T follicular helper cell (primary cell): ENCODE data around the gene ASTN2.

Experiments
- DNase-seq: peaks from one replicate; pipeline ENCODE4 v3.0.0-alpha.2; 2020; ENCODE audit warnings: low read depth

The ASTN2 gene

DNA sequence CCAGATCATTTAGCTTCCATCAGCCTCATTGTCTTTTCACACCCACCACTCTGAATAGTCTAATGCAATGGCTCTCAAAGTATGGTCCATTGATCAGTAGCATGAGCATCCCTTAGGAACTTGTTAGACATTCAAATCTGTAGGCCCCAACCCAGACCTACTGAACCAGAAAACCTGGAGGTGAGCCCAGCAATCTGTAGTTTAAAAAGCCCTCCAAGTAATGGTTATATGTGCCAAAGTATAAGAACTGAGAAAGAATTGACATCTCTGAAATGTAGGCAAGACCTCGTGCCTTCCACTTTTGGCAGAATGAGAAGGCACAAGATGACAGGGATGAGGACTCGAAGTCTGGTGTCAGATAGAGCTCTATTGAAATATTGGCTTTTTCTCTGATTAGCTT is 460.1 kb downstream of the ASTN2 start:
- DNase-seq = no peak

DNA sequence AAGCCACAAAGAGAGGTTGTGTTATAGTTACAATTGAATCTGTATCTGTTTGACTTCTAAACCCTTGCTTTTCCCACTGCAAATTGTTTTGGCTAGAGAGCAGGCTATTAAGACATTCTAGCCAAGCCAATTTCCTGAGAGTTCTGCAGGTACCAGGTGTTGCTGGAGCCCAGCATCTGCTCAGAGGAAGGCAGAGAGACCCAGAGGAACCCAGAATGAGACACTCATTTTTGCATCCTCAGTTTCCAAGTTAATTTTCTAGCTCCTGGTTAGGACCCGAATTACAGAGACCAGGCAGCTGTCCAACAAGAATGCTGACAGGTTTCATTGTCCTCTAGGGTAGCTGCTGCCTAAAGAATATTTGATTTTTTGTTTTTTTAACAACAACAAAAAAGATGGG is 461.6 kb downstream of the ASTN2 start:
- no peak for DNase-seq

- no peak for DNase-seq
These were observed 462.4 kb downstream of the ASTN2 start for GRCh38 chr9:116952436-116952810.

DNA sequence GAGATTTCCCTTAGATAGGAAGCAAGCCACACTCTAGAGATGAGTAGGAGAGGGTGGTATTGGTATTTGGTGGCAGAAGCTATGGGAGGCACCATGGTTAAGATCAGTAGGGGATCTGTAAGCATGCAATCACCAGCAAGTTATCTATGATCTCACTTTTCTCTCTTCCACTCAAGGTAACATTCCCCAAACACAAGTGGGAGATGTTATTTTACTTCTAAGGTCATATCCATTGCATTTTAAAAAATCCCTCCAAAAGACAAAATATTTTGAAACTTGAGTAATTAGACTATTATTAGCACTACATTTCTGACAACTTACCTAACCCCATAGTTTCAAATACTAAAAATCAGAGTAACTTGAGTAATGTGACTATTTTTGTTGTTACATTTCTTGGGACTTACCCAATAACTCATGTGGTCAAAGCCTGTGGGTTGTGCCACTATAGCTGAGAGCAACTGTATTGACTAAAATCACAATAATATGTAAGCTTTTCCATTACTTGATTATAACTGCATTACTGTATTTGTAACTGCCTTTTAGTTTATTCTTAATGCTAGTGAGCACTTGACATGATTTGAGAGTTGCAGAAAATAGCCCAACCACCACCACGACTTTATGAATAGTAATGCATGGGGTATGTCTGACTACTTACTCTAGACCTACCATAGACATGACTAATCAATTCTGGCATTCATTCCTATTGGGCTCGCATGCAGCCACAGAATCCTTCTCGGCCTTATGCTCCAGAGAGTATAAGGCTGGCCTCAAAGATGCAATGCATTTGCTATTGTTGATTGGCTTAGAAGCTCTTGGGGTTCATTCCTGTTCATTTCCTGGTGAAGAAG is 463.0 kb downstream of the ASTN2 start:
- DNase-seq = no peak

DNA sequence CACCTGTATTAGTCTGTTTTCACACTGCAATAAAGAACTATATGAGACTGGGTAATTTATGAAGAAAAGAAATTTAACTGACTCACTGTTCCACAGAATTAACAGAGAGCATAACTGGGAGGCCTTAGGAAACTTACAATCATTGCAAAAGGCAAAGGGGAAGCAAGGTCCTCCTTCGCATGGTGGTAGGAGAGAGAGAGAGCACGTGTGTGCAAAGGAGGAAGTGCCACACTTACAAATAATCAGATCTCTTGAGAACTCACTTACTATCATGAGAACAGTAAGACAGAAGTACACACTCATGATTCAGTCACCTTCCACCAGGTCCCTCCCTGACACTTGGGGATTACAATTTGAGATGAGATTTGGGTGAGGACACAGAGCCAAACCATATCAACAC is 469.0 kb downstream of the ASTN2 start:
- DNase-seq = no peak

GRCh38 chr9:116944714-116945534 is 469.9 kb downstream of the ASTN2 start:
- no peak for DNase-seq

GRCh38 chr9:116943970-116944369 is 470.9 kb downstream of the ASTN2 start:
- DNase-seq = no peak

DNA sequence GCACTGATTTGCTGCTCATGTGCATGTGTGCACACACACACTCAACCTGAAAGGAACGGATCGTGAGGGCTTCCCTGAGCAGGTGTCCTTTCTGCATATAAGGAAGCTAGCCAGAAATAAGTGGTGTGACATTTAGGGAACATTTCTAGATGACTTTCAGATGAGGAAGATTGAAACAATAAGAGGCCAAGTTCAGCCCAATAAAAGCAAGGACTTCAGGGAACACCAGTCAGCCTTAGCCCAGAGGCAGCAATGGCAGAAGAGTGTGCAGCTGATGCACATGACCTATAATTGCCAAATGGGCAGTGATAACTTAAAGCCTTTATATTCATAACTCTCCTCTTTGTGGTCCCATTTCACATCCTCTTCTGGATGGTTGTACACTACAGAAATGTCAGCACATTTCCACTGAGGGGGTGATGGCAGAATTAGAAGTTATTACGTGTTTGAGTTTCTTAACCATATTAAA is 472.2 kb downstream of the ASTN2 start:
- DNase-seq = no peak

- no peak for DNase-seq
These were observed 473.6 kb downstream of the ASTN2 start for GRCh38 chr9:116941266-116941665.

- DNase-seq = no peak
These were observed 474.1 kb downstream of the ASTN2 start for GRCh38 chr9:116940614-116941215.

DNA sequence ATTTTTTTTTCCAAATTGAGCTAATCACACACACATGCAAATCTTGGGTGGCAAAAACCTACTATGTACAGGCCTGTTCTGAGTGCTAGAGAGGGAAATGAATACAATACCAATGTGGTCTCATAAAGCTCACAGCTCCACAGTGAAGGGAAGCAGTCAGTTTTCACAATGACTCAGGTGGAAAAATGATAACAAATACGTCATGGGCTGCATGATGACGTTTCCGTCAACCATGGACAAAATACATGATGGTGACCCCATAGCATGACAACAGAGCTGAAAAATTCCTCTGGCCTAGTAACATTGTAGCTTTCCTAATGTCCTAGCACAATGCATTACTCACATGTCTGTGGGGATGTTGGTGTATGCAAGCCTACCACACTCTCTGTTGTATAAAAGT is 475.2 kb downstream of the ASTN2 start:
- no peak for DNase-seq

- DNase-seq = no peak
These were observed 475.7 kb downstream of the ASTN2 start for GRCh38 chr9:116939161-116939560.

GRCh38 chr9:116937361-116937760 is 477.5 kb downstream of the ASTN2 start:
- DNase-seq = no peak

- DNase-seq = no peak
These were observed 479.5 kb downstream of the ASTN2 start for GRCh38 chr9:116935149-116935897.

GRCh38 chr9:116934131-116934530 is 480.7 kb downstream of the ASTN2 start:
- DNase-seq = no peak

DNA sequence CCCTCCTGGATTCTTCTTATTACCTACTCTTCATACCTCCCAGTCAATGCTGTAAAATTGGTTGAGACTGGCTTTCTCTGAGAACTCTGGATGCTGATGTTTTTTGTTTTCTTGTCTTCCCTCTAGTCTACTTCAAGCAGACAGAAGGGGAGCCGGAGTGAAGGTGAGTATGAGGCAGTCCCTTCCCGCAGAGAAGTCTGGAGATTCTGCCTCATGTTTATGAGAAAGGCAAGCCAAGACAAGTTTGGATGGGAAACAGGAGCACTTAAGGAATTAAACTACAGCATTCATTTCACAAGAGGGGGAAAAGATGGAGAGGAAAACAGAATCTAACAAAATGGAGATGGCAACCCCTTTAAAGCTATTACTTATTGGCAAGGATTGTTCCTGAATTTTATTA is 481.6 kb downstream of the ASTN2 start:
- DNase-seq = no peak

DNA sequence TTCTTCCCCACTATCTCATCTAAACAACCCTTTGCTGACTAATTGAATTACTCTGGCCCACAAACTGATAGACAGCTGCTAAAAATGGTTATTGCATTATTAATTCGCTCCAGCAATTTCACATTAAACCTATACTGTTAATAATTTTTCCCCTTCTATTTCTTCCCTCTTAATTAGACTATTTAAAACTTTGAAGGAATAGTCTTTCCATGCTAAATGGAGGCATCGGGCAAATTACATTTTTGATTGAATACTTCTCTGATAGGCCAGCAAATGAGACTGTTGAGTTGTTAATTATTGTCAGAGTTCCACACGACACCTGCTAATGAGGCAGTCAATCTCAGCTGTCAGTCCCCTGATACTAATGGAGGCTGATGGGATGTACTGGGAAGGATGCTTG is 485.2 kb downstream of the ASTN2 start:
- DNase-seq = no peak

GRCh38 chr9:116928884-116929283 is 486.0 kb downstream of the ASTN2 start:
- DNase-seq = no peak

GRCh38 chr9:116928289-116928688 is 486.6 kb downstream of the ASTN2 start:
- no peak for DNase-seq

GRCh38 chr9:116927726-116928125 is 487.1 kb downstream of the ASTN2 start:
- DNase-seq = no peak

DNA sequence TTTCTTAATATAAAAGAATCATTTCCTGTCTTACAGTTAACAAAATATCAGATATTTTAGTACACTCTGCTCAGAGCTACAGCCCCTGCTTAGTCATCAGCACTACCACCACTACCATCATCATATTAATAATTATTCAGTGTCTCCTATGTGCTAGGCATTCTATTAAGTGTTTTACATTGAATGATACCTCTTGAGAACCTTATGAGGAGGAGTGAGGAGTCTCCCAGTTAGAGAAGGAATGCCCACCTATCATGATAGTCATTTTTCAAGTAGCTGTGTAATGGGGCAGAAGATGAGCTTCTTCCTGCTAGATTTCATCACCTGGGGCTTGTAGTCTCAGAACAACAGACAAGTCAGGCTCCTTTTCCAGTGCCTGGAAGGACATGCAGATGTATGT is 489.7 kb downstream of the ASTN2 start:
- no peak for DNase-seq
